Cerebellar cortex (tissue), 1 donor: ENCODE measurements around the gene DCLRE1B.

ENCODE experiments used
- DNase-seq: peaks from one replicate; pipeline ENCODE4 v3.0.0-alpha.2; 2015; ENCODE audit warnings: low spot score

Gene DCLRE1B

GRCh38 chr1:113928187-113928930, 23.2 kb downstream of the DCLRE1B start:
- peak; percentile 56 for DNase-seq

- peak; percentile 94 for DNase-seq
These were observed 24.0 kb downstream of the DCLRE1B start, which contains the start of gene HIPK1 for GRCh38 chr1:113928941-113929749. TSS of gene HIPK1 (plus strand) at chr1:113929324.

GRCh38 chr1:113929750-113930498, 24.8 kb downstream of the DCLRE1B start:
- peak; percentile 49 for DNase-seq

- peak; percentile 28 for DNase-seq
These were observed 25.5 kb downstream of the DCLRE1B start for GRCh38 chr1:113930499-113931161.

GRCh38 chr1:113931451-113931851, 26.3 kb downstream of the DCLRE1B start:
- DNase-seq, result no peak

GRCh38 chr1:113934006-113934405, 28.9 kb downstream of the DCLRE1B start:
- DNase-seq, result no peak

- DNase-seq, result peak; percentile 25
These were observed 29.5 kb downstream of the DCLRE1B start for GRCh38 chr1:113934511-113935055.

- no peak for DNase-seq
These were observed 30.1 kb downstream of the DCLRE1B start for GRCh38 chr1:113935176-113935575.

- no peak for DNase-seq
These were observed 30.8 kb downstream of the DCLRE1B start for GRCh38 chr1:113935970-113936369.

GRCh38 chr1:113937146-113937545, 32.0 kb downstream of the DCLRE1B start:
- no peak for DNase-seq

- DNase-seq, result no peak
These were observed 33.1 kb downstream of the DCLRE1B start for GRCh38 chr1:113938192-113938591.

GRCh38 chr1:113940365-113941244, 35.5 kb downstream of the DCLRE1B start:
- DNase-seq, result peak; percentile 75

GRCh38 chr1:113941245-113941559, 36.1 kb downstream of the DCLRE1B start:
- peak; percentile 30 for DNase-seq

GRCh38 chr1:113942527-113942926, 37.4 kb downstream of the DCLRE1B start:
- DNase-seq, result no peak

GRCh38 chr1:113943028-113943811, 38.1 kb downstream of the DCLRE1B start:
- no peak for DNase-seq

GRCh38 chr1:113945329-113945728, 40.2 kb downstream of the DCLRE1B start:
- DNase-seq, result no peak

GRCh38 chr1:113946112-113946511, 41.0 kb downstream of the DCLRE1B start:
- no peak for DNase-seq

GRCh38 chr1:113946678-113947387, 41.7 kb downstream of the DCLRE1B start:
- peak; percentile 25 for DNase-seq

- peak; percentile 22 for DNase-seq
These were observed 42.4 kb downstream of the DCLRE1B start for GRCh38 chr1:113947388-113948107.
